DMS79 (cell line): Measurements from ENCODE around the gene CBX2.

ENCODE experiments used
- DNase-seq: peaks from one replicate; lab custom pipeline; 2025; lab: John Stamatoyannopoulos, UW

Gene CBX2

DNA sequence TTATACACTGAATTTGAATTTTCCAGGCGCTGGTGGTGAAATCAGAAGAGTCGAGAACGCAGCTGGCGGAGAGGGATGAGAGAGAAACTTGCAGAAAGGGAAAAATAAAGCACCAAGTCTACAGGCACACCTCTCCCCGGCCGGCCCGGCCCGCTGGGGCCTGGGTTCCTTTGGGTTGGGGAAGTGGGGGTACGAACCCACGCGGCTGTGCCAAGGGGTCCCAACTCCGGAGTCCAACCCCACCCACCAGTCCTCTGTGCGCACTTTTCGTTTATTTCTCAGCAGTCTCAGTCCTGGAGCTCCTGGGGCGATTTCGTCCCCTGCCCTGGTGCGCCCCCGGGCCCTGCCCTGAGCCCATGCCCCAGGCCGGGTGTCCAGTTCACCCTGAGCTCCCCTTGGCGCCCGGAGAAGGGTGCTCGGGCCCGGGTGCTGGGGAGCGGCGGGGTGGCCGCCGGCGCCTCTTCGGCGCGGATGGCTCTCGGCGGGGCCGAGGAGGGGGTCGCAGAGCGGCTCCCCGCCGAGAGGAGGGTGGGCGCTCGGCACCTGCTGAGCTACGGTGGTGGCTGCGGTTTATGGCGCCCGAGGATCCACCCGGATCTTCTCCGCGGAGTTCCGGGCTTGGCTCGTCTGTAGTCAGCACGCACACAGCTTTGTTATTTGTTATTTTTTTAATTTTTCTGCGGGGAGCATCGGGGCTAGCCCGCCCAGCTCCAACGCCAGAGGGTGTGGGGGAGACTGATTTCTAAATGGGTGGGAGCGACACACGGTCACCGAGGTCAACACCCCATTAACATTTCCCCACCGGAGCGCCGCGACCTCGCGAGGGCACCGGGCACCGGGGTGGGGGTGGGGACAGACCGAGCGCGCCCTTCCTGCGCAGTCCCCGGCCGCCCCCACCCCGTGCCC lies 34.7 kb downstream of the CBX2 start:
- DNase-seq: no peak

- DNase-seq: no peak
Observed at GRCh38 chr17:79813297-79814126, 35.6 kb downstream of the CBX2 start.

DNA sequence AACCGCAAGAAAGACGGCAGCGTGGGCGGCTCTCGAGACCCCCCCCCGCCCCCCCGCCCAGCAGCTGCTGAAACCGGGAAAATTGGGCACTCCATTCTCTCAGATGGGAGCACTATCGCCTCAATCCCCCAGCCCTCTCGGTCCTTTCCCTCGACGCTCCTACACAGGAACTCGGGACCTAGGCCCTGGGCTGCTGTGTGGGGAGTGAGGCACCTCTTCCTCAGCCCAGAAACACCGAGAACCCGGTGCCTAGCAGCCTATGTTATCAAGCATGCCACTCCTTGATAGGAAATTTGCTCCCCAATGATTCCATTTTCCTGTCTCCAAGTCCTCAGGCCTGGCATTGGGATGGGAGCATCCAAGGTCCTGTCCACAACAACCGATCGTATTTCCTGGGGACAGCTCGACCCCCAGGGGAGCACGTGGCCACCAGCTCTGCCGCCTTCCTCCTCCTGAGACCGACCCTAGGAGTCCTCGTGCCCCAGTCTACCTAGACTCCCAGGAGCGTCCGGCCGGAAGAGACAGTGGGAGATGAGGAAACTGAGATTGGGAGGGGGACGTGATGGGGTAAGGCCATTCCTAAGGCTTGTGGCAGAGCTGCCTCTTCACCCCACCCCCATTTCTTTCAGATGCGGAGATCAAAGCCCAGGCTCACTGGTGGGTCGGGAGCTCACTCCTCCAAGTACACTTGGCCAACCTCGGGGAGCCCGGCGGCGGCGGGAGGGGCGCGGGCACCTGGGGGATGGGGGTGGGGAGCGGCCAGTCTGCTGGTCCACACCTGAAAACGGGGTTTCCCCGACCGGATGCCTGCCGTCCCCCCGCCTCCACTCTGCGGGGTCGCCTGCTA lies 36.4 kb downstream of the CBX2 start:
- no peak for DNase-seq

GRCh38 chr17:79814974-79815835 lies 37.3 kb downstream of the CBX2 start:
- no peak for DNase-seq

DNA sequence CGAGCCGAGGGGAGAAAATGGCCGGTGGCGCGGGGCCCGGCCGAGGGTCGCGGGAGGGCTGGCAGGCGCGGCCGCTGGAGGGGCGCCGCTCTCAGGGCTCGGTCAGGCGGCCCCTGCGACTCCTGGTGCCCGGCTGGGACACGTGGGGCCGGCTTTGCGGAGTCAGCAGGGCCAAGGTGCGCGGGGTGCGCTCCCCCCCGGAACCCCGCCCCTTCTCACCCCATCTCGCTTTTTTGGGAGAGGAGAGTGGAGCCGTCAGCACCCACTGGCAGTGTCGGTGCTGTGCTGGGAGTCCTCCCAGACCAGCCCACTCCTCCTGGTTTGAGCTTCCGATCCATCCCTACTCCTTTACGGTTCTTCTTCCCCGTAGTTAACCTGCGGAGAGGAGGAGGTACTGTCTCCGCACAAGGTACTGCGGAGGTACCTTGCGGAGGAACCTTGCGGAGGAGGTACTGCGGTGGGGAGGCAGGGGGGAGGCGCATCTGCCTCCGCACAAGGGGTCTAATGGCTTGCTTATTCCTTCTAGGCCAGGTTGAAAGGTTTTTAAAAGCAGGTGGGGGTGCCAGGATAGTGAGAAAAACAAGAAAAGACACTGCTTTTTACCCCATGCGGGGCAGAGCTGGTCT lies 38.0 kb downstream of the CBX2 start:
- no peak for DNase-seq

- DNase-seq: no peak
Observed at GRCh38 chr17:79818026-79818758, 40.2 kb downstream of the CBX2 start.

- no peak for DNase-seq
Observed at GRCh38 chr17:79819085-79819484, 41.1 kb downstream of the CBX2 start.

DNA sequence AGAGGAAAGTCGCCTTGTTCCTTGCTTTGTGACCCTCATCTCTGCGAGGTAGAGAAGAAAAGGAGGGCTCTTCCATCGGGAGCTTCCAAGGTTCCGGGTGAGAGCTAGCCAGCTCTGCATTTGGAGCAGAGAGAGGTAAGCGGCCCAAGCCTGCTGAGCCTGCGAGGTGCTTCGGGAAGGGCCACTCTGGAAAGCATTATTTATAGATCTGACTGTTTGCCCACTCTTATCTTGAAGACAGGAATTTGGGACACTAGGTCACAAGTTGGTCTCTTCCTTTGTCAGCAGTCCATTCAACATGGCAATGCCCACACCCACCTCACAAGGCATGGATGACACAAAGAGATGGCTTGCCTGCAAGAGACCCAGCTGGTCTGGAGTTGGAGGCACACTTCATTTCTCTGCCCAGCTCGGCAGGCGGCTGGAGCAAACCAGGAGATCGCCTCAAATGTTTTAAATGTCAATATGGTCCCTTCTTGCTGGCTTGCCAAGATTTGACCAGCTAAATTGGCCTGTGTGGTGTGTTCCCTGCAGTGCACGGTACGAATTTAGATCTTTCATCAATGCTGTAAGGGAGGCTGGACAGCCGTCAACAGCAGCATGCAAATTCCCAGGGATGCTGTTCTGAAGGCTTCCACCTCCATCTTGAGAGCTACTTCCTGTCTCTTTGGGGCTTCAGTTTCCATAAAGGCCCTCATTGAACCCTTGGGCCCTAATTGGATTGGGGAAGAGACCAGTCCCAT lies 41.8 kb downstream of the CBX2 start:
- no peak for DNase-seq

GRCh38 chr17:79820959-79821330 lies 43.0 kb downstream of the CBX2 start:
- no peak for DNase-seq

- DNase-seq: no peak
Observed at GRCh38 chr17:79821331-79822095, 43.6 kb downstream of the CBX2 start.

GRCh38 chr17:79822583-79823124 lies 44.7 kb downstream of the CBX2 start:
- DNase-seq: no peak

GRCh38 chr17:79824234-79824633 lies 46.3 kb downstream of the CBX2 start:
- DNase-seq: no peak

DNA sequence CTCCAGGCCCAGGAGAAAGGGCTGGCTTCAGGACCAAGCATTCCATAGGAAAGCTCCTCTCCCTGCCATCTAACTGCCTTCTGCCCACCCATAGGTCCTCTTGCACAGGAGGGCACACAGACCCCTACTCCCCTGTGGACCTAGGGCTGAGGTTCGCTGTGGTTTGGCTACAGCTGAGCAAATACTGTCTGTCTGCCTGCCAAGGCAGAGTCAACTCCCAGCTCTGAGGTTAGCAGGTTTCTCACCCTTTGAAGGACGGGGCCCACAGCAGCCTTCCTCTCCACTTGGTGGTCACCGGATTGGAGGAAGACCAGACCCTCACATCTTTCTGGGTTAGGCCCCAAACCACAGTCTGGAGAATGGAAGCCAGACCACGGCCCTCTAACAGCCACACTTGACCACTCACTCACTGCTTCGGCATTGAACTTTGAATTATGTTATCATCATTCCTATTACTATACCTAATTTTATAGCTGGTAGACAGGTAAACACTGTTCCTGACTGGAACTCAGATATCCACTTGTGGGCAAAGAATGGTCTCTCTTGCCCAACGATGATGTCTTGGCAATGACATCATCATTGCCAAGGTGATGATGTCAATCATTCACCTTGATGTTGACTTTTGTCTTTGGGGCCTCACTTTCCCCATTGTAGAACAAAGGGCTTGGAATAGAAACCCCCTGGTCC lies 47.1 kb downstream of the CBX2 start:
- DNase-seq: no peak

- no peak for DNase-seq
Observed at GRCh38 chr17:79825580-79825921, 47.6 kb downstream of the CBX2 start.

DNA sequence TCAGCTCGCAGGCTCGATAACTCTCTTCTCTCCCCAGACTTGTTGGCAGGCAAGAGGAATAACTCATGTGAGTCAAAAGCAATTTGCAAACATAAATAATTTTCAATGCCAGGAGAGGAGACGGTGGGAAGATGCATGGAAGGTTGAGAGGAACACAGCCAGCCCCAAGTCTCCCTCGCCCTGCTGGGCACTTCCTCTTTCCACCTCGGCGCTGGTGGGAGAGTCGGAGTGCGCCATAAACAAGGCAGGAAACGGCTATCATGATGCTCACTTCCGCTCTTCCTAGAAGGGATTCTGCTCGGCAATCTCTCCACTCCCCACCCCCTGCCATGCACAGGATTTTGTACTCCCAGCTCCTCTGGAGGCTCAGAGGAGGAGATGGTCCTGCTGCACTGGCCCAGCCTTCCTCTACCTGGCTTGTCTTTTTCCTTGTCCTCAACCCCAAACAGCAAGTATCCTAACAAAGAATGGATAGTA lies 48.3 kb downstream of the CBX2 start:
- DNase-seq: no peak

DNA sequence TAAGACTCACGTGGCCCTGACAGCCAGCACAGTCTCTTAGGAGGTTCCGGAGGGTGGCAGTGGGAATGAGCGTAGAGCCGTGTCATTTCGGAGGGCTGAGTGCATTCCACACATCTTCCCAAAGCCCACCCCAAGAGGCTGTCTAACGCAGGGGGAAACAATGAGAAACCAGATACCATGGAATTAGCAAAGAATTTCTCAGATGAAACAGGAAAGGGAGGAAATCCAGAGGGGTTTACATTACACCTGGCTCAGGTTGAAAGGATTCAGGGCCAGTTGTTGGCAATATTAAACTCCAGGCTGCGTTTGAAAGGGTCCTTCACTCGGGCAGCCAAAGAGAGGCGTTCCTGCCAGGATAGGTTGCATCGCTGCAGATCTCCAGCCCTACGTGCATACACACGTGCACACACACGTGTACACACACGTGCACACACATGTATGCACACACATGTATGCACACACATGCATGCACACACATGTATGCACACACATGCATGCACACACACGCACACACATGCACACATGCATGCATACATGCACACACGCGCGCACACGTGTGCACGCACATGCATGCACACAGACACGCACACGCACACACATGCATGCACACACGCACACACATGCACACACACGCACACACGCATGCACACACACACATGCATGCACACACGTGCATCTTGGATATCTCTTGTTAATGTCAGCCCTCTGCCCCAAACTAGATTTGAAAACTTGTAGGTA lies 49.1 kb downstream of the CBX2 start:
- DNase-seq: no peak

DNA sequence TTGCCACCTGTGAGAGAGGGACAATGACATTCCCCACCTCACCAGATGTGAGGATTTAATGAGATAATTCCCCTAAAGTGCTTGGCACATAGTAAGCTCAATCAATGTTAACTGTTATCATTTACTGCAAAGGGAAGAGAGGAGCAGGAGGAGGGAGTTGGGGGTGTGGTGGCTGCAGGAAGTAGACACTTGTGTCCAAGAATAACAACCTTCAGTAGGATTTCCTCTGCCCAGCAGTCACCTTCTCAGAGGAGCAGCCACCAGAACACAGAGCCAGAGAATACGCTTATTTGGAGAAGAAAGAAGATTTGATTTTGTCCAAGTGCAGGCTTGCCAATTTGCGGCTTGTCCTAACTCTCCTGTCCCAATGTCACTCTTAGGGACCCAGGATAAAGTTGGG lies 51.1 kb downstream of the CBX2 start:
- no peak for DNase-seq
